OCI-M2 (cell line): Measurements from ENCODE around the gene PIP5K1C.

Experiments
- DNase-seq: peaks from one replicate; lab custom pipeline; 2025; ENCODE audit not compliant: unreplicated experiment; lab: John Stamatoyannopoulos, UW

The PIP5K1C gene

DNA sequence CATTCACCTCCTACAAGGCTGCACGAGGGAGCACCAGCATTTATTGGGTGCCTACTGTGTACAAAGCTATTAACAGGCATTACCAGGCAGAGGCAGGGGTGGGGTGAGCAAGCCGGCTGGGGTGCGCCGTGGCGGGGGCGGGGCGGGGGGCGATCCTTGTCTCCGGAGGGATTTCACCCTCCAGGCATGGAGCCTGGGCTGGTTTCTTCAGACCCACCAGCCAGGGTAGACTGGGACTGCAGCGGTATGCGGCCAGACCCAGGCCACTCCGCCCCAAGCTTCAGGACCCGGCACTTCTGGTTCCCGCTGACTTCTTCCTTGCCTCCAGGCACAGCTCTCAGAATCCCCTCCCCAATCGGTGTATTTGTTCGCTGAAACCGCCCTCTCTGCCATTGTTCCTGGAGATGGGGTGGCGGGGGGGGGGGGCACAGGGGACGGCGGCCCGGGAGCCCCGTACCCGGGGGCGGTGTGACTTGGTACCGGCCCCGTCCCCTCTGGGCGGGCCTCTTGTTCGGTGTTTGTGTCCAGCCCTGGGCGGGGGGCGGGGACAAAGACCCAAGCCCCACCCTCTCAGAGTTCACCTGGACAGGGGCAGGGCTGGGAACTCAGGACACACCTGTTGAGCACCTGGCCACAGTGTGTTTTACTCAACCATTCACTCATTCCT is 22.3 kb upstream of the PIP5K1C start:
- no peak for DNase-seq

DNA sequence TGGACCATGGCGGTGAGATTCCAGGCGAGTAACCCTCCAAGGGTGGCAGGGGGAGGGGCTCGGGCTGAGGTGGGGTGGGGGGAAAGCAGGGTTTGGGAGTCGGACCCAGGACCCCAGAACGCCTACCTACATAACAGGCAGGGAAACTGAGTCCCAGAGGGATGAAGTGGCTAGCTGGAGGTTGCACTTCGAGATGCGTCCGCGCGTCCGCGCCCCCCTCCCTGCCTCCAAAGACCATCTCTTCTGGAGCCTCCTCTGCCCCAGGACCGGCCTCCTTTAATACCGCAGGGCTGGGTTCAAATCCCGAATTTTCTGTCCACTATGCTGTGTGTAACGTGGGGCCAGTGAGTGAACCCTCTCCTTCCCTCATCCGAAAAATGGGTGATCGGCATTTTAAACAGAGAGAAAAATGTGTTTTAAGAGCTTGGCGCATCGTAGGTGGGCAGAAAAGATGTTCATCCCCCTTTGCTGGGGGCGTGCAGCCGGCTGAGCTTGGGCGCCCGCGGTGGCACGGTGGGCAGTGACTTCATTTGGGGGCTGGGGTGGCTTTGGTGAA is 21.7 kb upstream of the PIP5K1C start:
- no peak for DNase-seq

DNA sequence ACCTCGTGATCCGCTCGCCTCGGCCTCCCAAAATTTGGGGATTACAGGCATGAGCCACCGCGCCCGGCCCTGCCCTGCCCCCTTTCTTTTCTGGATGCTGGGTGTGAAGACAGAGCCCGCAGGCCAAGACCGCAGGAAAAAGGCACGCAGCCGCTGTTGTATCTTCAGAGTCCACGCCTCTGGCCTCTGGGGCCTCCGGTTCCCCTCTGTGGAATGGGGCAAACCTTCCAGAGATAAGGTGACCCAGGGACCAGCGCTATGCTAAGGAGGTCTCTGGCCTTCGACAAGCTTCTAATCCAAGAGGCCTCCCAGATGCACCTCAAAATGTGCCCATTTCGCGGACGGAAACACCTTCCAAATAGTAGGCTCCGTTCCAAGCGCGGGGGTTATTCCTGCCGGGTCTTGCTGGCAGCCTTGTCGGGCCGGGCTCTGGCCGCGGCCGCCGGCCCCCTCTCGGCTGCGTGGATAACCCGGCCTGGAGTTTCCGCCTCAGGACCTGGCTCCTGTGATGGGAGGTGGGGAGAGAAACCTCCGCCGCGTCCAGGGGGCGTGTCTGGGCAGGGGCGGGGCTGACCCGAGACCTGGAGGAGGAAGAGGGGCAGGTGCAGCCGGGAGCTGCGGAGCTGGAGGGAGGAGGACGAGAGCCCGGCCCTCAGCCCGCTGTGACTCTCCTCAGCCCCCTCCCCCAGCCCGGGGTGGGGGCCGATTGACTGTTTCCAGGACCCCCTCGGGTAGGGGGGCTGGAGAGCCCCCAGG is 21.0 kb upstream of the PIP5K1C start:
- no peak for DNase-seq

DNA sequence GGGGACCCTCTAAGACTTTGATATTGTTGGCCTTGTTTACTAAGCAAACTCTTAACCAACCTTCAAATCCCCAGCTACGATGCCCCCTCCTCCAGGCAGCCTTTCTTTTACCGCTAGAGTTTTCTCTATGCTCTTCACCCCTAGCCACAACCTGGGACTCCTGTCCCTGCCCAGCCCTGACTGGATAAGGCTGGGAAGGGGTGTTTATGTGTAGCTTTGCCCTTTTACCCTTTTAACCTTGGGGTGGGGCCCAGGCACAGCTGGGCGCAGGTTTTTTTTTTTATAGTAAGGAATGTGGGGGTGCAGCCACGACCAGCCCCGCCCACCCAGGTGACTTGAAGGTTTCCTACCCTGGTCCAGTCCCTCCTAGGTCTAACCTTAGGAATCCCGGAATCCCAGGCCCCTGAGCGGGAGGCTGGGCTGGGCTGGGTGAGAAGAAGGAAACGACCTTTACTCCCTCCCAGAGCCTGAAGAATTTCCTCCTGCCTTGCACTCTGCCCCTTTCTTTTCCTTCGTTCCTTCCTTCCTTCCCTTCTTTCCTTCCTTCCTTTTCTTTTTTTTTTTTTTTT is 20.2 kb upstream of the PIP5K1C start:
- no peak for DNase-seq

DNA sequence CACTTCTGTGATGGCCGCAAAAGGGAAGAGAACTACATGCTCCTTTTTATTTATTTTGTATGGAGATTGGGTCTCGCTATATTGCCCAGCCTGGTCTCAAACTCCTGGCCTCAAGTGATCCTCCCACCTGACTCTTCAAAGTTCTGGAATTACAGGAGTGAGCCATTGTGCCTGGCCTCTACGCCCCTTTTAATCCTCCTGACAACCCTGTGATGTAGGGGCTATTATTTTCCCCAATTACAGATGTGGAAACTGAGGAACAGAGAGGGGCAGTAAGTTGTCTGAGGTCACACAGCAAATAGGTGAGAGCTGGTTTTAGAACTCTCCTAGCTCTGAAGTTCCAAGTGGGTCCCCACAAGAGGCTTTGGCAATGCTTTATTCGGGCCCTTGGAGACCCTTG is 19.6 kb upstream of the PIP5K1C start:
- no peak for DNase-seq

DNA sequence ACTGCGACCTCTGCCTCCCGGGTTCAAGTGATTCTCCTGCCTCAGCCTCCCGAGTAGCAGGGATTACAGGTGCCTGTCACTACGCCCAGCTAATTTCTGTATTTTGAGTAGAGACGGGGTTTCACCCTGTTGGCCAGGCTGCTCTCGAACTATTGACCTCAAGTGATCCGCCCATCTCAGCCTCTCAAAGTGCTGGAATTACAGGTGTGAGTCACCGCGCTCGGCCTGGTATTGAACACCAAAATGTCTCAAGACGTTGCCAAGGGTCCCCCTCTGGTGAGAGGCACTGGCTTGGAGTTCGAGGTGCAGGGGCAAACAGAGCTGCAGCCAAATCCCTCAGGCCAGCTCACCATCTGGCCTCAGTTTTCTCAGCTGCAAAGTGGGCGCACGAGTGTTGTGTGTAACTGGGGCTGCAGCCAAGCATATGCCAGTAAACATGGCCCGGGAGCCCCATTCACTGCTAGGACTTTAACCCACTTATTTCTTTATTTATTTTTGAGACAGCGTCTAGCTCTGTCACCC is 15.9 kb upstream of the PIP5K1C start:
- no peak for DNase-seq

DNA sequence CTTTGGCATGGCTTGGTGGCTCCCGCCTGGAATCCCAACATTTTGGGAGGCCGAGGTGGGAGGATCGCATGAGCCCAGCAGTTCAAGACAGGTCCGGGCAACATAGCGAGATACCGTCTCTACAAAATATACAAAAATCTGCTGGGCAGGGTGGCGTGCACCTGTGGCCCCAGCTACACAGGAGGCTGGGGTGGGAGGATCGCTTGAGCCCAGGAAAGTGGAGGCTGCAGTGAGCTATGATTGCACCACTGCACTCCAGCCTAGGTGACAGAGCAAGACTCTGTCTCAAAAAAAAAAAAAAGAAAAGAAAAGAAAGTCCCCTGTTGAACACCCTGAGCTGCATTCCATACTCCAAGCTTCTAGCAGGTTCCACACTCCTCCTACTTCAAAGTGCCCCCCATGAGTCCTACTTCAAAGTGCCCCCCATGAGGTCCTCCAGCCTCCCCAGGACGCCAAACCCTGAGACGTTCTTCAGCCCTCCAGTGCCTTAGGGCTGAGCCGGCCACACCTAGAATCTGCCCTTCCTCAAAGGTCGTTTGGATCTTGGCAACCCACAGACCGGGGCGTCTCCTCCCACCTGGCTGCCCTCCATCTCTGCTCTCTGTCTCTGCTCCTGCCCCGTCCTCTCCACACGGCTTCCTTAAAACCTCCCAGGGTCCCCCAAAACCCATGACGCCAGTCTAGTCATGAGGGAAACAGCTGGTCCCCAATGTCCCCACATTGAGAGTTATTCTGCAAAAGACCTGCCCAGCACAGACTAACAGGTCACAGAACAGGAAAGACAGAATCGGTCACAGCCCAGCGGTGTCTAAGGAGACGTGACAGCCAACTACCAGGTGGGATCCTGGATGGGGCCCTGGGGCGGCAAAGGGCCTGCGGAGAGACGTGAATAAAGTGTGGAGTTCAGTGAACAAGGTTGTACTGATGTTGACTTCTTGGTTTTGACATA is 12.7 kb upstream of the PIP5K1C start:
- no peak for DNase-seq

DNA sequence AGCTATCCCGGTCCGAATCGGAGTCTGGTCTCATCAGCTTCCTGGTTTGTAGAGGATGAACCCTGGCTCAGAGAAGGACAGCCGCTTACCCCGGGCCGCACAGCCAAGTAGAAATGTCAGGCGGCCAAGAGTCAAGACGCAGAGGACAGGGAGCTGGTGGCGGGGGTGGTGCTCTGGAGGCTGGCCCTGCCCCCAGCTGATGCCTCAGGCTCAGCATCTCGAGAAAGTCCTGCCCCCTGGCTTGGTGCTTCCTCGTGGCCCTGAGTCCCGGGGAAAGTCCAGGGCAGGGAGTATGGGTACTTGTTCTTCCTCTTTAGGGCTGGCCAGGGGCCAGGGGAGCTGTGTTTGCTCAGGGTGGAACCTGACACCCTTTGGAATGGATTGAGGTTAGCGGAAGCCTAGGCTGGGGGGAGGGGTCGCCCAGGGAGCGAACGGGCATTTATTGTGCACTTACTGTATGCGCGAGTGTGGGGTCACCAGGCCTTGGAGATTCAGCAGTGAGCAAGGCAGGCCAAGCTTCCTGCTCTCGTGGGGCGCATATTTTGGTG is 10.1 kb upstream of the PIP5K1C start:
- no peak for DNase-seq

DNA sequence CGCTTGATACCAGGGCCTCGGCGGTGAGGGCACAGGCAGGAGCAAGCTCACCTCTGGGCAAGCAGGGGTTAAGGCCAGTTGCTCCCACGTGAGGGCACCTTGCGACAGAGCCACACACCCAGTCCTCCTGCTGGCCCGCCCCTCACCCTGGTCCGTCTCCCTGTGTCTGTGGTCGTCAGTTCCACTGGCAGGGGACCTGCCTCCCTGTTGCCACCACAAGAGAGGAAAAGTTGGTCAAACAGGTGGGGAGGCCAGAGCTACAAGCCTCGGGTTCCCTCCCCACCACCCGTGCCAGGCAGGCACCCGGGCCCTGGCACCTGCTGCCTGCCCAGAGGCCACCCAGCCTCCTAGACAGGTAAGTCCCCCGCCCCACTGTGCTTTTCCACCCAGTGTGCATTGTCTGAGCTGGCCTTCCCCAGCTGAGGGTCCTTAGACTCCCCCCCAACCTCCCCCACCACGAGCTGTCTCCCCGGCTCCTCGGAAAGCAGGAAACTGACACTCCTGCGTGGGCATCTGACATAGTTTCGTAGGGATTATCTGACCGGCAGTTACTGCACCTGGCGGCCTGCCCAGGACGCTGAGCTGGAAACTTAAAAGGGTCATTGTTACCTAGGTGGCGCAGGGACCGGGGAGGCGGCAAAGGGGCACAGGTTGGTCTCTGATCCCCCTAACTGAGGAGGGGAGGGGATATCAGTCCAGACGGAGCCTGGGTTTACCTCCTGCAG is 8.1 kb upstream of the PIP5K1C start, which contains the start of gene TJP3:
TJP3 (plus strand) TSS at position 178 of the 725 bp plus-strand sequence. CDS start 20,049 bp downstream, outside the sequence.
- DNase-seq: no peak

DNA sequence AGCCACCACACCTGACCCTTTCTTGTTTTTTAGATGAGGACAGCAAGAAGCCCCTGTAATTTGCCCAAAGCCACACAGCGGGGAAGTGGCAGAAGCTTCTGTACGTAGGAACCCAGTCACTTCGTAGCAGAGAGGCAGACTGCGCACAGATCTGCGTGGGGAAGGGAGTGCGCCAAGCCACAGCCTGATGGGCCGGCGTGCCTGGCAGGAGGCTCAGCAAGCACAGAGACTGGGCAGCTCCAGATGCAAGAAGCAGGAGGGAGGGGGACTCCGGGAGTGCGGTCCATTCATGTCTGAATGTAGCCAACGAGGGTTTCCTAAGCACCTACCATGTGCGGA is 7.6 kb upstream of the PIP5K1C start:
- no peak for DNase-seq

DNA sequence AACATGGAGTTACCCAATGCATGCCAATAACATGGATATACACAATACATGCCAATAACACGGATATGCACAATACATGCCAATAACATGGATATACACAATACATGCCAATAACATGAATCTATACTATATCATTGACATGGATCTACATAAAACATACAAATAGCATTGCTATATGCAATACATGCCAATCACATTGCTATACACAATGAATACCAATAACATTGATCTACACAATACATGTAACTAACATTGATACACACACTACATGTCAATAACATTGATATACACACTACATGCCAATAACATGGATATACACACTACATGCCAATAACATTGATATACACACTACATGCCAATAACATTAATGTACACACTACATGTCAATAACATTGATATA is 932 bp upstream of the PIP5K1C start:
- DNase-seq: no peak

DNA sequence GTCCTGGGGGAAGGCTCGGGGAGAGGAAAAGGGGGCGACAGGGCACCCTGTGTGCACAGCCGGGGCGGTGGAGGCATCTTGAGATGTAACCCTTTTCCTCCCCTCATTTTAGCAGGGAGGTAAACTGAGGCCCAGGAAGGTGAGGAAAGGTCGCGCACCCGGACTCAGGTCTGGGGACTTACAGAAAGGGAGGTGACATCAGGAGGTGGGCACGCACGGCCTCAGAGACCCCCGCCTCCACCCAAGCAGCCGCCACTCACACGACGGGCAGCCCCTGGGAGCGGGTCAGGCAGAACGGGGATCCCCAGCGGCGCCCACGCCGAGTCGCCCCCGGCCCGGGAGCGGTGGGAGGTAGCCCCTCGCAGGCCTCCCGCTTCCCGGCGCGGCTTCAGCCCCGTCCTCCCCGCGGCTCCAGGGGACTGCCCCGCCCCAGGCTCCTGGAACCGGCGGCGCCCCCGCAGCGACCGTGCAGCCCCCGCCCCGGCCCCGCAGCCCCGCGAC is 477 bp downstream of the PIP5K1C start:
- no peak for DNase-seq

DNA sequence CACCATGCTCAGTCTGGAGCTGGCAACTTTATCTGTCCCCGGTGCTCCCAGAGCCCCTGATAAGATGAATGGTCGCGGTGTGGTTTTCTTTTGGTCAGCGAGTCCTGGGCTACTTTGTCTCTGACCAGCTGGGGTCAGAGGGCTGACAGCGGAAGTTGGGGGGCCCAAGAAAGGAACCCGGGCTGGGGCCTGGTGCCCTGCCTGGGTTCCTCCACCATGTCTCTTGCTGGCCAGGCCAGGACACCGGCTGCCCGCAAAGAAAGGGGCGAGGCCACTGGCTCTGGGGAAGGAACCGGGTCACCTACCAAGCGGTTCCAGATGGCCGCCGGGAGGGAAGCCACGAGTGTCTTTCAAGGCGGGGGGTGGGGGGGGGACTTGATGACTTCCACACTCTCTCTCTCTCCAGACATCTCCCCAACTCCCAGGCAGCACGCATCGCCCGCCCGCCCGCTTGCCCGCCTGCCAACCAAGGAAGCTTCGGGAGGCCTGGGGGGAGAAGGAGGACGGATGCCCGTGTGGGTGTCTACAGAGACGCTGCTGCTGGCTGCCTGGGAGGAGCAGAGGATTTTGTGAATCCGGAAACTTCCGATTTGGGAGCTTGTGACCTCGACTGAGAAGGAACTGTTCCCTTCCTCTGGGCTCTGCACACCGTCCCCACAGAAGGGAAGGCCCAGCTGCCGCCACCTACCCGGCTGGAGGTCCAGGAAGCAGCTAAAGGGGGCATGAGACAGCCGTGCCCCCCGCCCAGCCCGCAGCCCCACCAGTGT is 1.1 kb downstream of the PIP5K1C start:
- DNase-seq: no peak

DNA sequence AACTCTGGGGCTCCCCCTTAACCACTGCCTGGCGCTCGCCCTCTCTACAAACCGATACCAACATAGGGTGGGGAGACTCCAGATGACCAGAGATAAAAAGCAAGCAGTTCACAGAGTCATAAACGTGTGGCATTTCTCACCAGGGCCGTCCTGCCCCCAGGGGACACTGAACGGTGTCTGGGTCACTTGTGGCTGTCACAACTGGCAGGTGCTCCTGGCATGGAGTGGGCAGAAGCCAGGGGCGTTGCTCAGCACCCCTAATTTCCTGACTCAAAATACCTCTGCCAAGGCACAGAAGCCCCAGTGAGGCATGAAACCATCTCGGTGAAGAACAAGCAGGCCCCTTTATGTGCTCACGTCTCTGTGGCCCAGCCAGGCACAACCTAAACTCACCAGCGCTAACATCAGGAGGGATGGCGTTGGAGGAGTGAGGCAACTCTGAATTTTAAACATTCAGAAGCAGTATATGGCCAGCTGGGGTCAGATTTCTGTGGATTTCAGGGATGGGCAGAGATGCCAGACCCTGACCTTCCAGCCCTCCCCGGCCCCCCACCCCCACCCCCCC is 1.8 kb downstream of the PIP5K1C start:
- no peak for DNase-seq

DNA sequence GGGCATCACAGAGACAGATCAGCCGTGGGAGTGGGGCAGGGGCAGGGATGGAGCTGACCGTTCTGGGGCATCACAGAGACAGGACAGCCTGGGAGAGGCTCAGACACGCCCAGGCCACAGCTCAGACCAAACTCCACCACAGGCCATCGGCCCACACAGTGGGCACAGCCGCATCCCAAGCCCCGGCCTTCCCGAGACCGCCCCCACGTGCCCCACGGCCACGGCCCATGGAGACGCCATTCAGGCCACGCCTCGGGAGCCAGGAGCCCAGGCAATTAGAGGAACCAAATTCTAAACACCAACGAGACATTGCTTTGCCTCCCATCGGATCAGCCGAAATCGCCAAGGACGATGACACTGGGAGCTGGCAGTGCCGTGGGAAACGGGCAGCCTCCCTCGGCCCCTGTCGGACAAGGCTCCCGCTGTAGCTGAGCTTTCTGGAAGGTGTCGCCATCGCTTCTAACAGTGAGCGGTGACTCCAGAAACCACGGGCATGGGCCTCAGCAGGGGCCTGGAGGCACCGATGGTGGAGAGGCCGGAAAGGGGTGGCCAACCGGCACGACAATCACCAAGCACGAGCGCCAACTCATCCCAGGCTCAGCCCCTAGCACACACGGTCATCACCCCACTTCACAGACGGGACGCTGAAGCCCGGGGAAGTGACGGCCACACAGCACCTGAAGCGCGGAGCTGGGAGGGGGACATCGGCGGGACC is 2.4 kb downstream of the PIP5K1C start:
- no peak for DNase-seq

DNA sequence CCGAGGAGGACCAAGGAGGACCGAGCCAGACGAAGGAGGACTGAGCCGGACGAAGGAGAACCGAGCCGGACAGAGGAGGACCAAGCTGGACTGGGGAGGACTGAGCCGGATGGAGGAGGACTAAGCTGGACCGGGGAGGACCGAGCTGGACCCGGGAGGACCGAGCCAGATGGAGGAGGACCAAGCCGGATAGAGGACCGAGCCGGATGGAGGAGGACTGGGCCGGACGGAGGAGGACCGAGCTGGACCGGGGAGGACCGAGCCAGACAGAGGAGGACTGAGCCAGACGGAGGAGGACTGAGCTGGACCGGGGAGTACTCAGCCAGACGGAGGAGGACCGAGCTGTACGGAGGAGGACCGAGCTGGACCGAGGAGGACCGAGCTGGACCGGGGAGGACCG is 3.2 kb downstream of the PIP5K1C start:
- no peak for DNase-seq

DNA sequence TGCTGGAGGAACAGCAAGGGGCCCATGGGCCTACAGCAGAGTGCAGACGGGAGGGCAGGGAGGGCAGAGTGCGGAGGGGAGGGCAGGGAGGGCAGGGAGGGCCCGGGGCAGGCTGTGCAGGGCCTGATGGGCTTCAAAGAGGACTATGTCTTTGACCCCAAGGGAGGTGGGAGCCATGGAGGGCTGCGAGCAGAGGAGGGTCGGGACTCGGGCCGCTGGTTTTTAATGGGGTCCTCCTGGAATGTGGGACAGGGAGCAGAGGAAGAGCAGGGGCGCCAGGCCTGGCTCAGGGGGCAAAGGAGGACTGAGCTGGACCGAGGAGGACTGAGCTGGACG is 3.6 kb downstream of the PIP5K1C start:
- DNase-seq: no peak
